ENCODE measurements around the gene CHIC2. TPM values are rescaled to one million over a fixed set of nuclear protein-coding genes. Genes with fewer than 3 reads are reported as not detected.
A peak's percentile ranks its signal among the peaks of the same experiment; 100 is the strongest.

The CHIC2 gene
- total and polyA plus RNA-seq, 2 of the 8 experiments (the other 6 are each of a cell fraction or from before 2014, with no cell fraction given) = 4.5 to 10.9 TPM

DNA sequence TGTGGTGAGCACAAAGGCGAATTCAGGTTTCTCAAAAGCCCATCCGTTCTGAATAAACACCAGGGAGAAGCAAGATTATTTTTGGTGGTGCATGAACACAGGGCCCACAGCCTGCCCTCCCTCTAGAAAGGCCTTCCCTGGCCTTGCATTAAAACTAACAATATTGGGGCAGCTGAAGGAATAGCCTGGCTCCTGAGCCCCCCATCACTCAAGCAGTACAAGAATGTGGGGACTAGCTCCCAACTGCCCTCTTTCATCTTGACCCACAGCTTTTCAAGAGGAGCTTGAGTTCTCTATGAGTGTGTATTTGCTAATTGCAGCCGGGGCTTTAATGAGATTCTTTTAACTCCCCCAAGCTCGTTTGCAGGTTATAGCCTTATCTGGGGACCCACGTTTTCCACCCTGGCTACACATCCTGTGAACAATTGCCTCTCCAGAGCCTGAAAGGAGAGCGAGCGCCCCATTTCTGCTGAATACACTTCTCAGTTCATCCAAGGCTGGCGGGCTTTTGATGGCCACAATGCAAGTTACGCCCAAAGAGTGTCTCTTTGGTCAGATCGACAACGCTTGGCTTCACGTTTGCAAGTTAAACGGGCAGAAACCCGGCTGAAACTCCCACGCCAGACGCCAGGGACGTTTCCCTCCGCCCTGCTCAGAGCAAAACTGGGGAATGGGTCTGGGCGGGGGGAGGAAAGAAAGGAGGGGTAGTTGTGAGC is 30.9 kb upstream of the CHIC2 start:
- Histone ChIP-seq H3K14ac (ENCODE audit: insufficient read length) (no peak overlapping the region), H3K23ac (ENCODE audit: insufficient read length) (no peak overlapping the region), H3K36me3 (ENCODE audit: control insufficient read depth in 2 of 4, insufficient read depth in 4 of 4, low read length in 3 of 4) (peaks cover 0 to 2% (median 0%) of the 10 kb centered on the region in 4 experiments; a peak in 1 of 8 replicates), H2BK12ac (ENCODE audit: low read depth, low read length) (peak overlapping the region; percentile 44; the same call in 1 of the 2 replicates), H3K4me2 (ENCODE audit: insufficient read depth in 1 of 2, low read depth in 2 of 2, low read length in 2 of 2) (peak overlapping the region; percentile 74 to 98), H2BK20ac (ENCODE audit: low read length) (no peak overlapping the region), H2BK15ac (ENCODE audit: low read length) (0 out of 2 replicates have a peak overlapping the region, but pooled peaks have one; percentile 25), H2BK5ac (ENCODE audit: low read depth, low read length) (no peak overlapping the region), H3K27me3 (replicated peaks in 1 of 4; ENCODE audit: control insufficient read depth in 3 of 4, extremely low read depth in 1 of 4, insufficient read depth in 3 of 4, low read length in 3 of 4) (peaks cover 76 to 100% (median 97%) of the 10 kb centered on the region in 4 experiments), H4K8ac (ENCODE audit: extremely low read depth, insufficient read depth, low read length) (no peak overlapping the region), H4K20me1 (replicated peaks in 1 of 2; ENCODE audit: control insufficient read depth in 1 of 2, insufficient read depth in 2 of 2, low read length in 2 of 2) (peaks cover 6 to 10% of the 10 kb centered on the region in 2 experiments), H3K9me3 (ENCODE audit: insufficient read depth in 2 of 2, low read depth in 1 of 2, low read length in 1 of 2) (no peaks in the 10 kb centered on the region), H2AFZ (ENCODE audit: low read length) (no peak overlapping the region), H3K27ac (ENCODE audit: low read depth, low read length) (no peak overlapping the region), H2AK5ac (ENCODE audit: low read depth, low read length) (no peak overlapping the region), H3K4ac (replicated peaks; ENCODE audit: insufficient read length, low read depth, low read length) (no peak overlapping the region), H3K18ac (ENCODE audit: extremely low read depth, low read length) (no peak overlapping the region; the same call in 1 of the 2 replicates), H3K56ac (replicated peaks; ENCODE audit: insufficient read length, low read depth, low read length) (no peak overlapping the region), H4K5ac (ENCODE audit: insufficient read length, low read depth, low read length) (no peak overlapping the region), H4K91ac (replicated peaks; ENCODE audit: insufficient read length, low read length) (no peak overlapping the region), H3K23me2 (ENCODE audit: low read depth, low read length) (peaks cover 8% of the 10 kb centered on the region; the same call in 1 of the 2 replicates), H3K79me1 (ENCODE audit: low read depth, low read length) (no peaks in the 10 kb centered on the region), H3K9ac (replicated peaks in 1 of 4; ENCODE audit: extremely low read depth in 1 of 4, low read depth in 3 of 4, low read length in 3 of 4) (no peak overlapping the region), H3K4me3 (ENCODE audit: extremely low read depth in 1 of 4, insufficient read depth in 2 of 4, low read depth in 3 of 4, low read length in 4 of 4) (peak overlapping the region in 1 of 4 experiments; percentile 50; a peak in 4 of 8 replicates), H2BK120ac (replicated peaks; ENCODE audit: low read depth, low read length) (no peak overlapping the region), H3K79me2 (ENCODE audit: control insufficient read depth in 1 of 2, insufficient read depth in 2 of 2, low read length in 2 of 2) (no peaks in the 10 kb centered on the region), H3K4me1 (replicated peaks in 1 of 4; ENCODE audit: control insufficient read depth in 3 of 4, insufficient read depth in 4 of 4, low read length in 3 of 4) (peaks cover 22 to 56% (median 34%) of the 10 kb centered on the region in 4 experiments)
- FAIRE-seq (no peak), DNase-seq (ENCODE audit: low read depth in 1 of 2, low spot score in 2 of 2) (no peak)
- 3% methylated on average over 18 of the region's 19 CpGs; no CpG with 5 or more reads in 1 of the 2 experiments for WGBS, 2 experiments (ENCODE audit: extremely low coverage in 1 of 2, insufficient coverage in 1 of 2, insufficient read length in 1 of 2, insufficient replicate concordance in 2 of 2, low coverage in 1 of 2, low lambda C conversion rate in 2 of 2, missing lambda C conversion rate in 1 of 2)
- TF ChIP-seq, protein P1, sequence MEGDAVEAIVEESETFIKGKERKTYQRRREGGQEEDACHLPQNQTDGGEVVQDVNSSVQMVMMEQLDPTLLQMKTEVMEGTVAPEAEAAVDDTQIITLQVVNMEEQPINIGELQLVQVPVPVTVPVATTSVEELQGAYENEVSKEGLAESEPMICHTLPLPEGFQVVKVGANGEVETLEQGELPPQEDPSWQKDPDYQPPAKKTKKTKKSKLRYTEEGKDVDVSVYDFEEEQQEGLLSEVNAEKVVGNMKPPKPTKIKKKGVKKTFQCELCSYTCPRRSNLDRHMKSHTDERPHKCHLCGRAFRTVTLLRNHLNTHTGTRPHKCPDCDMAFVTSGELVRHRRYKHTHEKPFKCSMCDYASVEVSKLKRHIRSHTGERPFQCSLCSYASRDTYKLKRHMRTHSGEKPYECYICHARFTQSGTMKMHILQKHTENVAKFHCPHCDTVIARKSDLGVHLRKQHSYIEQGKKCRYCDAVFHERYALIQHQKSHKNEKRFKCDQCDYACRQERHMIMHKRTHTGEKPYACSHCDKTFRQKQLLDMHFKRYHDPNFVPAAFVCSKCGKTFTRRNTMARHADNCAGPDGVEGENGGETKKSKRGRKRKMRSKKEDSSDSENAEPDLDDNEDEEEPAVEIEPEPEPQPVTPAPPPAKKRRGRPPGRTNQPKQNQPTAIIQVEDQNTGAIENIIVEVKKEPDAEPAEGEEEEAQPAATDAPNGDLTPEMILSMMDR (IDR thresholded peaks at IDR 0.05; ENCODE audit: control extremely low read depth in 1 of 3, insufficient read depth in 1 of 3, low read depth in 1 of 3, low read length in 3 of 3) = no peak
- TF ChIP-seq RNF2 (IDR thresholded peaks at IDR 0.05; ENCODE audit: borderline replicate concordance, low read depth, low read length, missing control alignments, poor library complexity, severe bottlenecking) = peak; percentile 61
- ChIA-PET POLR2A (ENCODE audit: partially characterized antibody) (interaction anchor here (1.6 kb wide), 1 partner anchor 12 kb away, joined by 16 read pairs; no protein-coding TSS in a partner anchor), CTCF (ENCODE audit: partially characterized antibody) (interaction anchor here (0.6 to 9.8 kb wide), 5 partner anchors 11 to 165 kb away, joined by 3 to 62 read pairs (median 7); no protein-coding TSS in a partner anchor)

All from H1 (cell line).